Tibial nerve (tissue), 4 donors: ENCODE data around the gene CERS6.

Source experiments
- EP300 ChIP-seq, 2 donors: sonication (generic); formaldehyde crosslinking; IDR thresholded peaks; one replicate each; pipeline ENCODE4 v1.6.1; 2017; ENCODE audit warnings: antibody characterized with exemption in 2 of 2, mild to moderate bottlenecking in 1 of 2
- POLR2A ChIP-seq, 2 donors: fragments of 450-650 bp; IDR thresholded peaks; one replicate each; pipeline ENCODE4 v1.6.1; 2017; ENCODE audit warnings: antibody characterized with exemption in 2 of 2, mild to moderate bottlenecking in 2 of 2, moderate library complexity in 2 of 2
- TF ChIP-seq, protein P1 (sequence below), 5 experiments: fragments of 200-600 bp in 3 of 5; fragments of 450-650 bp in 2 of 5; sonication (generic) in 3 of 5; IDR thresholded peaks; one replicate each; pipeline ENCODE4 v1.5.1; 2016 to 2019; ENCODE audit warnings: antibody characterized with exemption in 5 of 5, mild to moderate bottlenecking in 3 of 5, moderate library complexity in 2 of 5

DNA sequence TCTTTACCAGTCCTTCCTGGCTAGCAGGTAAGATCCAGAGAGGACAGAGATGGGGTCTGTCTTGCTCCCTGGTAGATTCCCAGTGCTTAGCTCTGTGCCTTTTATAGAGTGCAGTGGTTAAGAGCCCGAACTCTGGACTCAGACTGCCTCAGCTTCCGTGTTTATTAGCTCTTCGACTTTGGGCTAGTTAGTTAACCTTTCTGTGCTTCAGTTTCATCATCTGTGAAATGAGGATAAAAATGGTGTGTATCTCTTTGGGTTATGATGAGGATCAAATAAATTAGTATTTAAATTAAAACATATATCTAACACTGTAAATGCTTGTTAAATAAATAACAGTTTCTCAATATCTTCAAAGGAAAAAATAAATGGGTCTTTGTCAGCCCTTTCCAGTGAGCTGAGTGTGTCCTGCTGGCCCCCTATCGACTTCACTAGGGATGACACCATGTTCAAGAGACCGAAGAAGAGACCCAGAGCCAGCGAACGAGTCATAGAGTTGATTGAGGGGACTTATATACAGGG, 38.2 kb downstream of the CERS6 start:
- TF ChIP-seq, protein P1, sequence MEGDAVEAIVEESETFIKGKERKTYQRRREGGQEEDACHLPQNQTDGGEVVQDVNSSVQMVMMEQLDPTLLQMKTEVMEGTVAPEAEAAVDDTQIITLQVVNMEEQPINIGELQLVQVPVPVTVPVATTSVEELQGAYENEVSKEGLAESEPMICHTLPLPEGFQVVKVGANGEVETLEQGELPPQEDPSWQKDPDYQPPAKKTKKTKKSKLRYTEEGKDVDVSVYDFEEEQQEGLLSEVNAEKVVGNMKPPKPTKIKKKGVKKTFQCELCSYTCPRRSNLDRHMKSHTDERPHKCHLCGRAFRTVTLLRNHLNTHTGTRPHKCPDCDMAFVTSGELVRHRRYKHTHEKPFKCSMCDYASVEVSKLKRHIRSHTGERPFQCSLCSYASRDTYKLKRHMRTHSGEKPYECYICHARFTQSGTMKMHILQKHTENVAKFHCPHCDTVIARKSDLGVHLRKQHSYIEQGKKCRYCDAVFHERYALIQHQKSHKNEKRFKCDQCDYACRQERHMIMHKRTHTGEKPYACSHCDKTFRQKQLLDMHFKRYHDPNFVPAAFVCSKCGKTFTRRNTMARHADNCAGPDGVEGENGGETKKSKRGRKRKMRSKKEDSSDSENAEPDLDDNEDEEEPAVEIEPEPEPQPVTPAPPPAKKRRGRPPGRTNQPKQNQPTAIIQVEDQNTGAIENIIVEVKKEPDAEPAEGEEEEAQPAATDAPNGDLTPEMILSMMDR (IDR thresholded peaks at IDR 0.05), result no peak
- no peak for TF ChIP-seq POLR2A (IDR thresholded peaks at IDR 0.05)
- no peak for TF ChIP-seq EP300 (IDR thresholded peaks at IDR 0.05)
